BJ (cell line): Measurements from ENCODE around the gene DDX59. TPM values are rescaled to one million over a fixed set of nuclear protein-coding genes. Genes with fewer than 3 reads are reported as not detected.

Source experiments
- CTCF ChIA-PET: fragments of 350-600 bp; formaldehyde crosslinking; extraction: SDS; loops from one replicate; lab custom pipeline; 2021; ENCODE audit warnings: antibody characterized with exemption, inconsistent platforms; lab: Yijun Ruan, JAX
- POLR2A ChIA-PET: fragments of 300-600 bp; sonication (Branson Sonifier 250); formaldehyde crosslinking; extraction: SDS; loops from one replicate; lab custom pipeline; 2021; ENCODE audit warnings: antibody characterized with exemption; lab: Charles Lee
- DNase-seq: peaks from one replicate; pipeline ENCODE4 v3.0.0-alpha.2; 2011; ENCODE audit warnings: low read depth
- H3K27me3 ChIP-seq: 2 replicates; pipeline ENCODE4 v1.6.0; 2011; ENCODE audit warnings: low read length; ENCODE audit not compliant: control insufficient read depth, insufficient read depth
- H3K36me3 ChIP-seq: 2 replicates; pipeline ENCODE4 v1.5.1; 2011; ENCODE audit warnings: low read length; ENCODE audit not compliant: control insufficient read depth, insufficient read depth
- H3K4me3 ChIP-seq: 2 replicates; pipeline ENCODE4 v1.5.1; 2011; ENCODE audit warnings: low read depth, mild to moderate bottlenecking, control low read depth, low read length
- CTCF ChIP-seq: IDR thresholded peaks from 2 replicates; pipeline ENCODE4 v1.5.1; 2011; ENCODE audit warnings: low read depth, mild to moderate bottlenecking, control low read depth, inconsistent platforms, low read length, moderate library complexity; ENCODE audit not compliant: insufficient read depth
- polyA plus RNA-seq: library from polyadenylated mRNA; depleted of rRNA; stranded (reverse); fragments of >200 nt; gene quantifications from 2 replicates; pipeline ENCODE4 v1.2.3, GENCODE V29; 2011

The DDX59 gene
- polyA plus RNA-seq, 1 experiment: 14.0 TPM

GRCh38 chr1:200626853-200627534, 42.7 kb downstream of the DDX59 start:
- POLR2A ChIA-PET: no interaction called here
- H3K36me3 ChIP-seq: no peaks in the 10 kb centered on the region
- H3K4me3 ChIP-seq: no peak overlapping the region
- TF ChIP-seq CTCF: no peak
- CTCF ChIA-PET: interaction anchor here (0.7 to 2.0 kb wide), 2 partner anchors 176 to 415 kb away, joined by 3 to 8 read pairs; no protein-coding TSS in a partner anchor
- DNase-seq: no peak
- no peaks in the 10 kb centered on the region for H3K27me3 ChIP-seq

DNA sequence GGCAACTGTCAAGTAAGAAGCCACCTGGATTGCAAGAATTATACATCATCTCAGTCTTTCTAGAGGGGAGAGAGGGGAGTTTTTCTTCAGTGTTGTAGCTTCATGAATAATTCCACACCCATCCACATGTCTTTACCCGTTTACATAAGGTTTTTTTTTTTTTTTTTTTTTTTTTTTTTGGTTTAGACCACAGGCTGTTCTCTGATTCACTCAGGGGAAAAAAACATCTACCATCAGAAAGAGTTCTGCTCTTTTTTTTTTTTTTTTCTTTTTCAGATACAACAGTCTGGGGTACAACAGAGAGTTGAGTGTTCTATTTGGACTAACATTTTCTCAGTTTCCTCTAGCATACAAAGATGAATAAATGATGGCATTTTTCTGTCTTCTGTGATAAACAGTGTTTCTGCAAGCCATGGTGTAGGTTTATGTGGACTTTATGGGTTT, 44.3 kb downstream of the DDX59 start:
- no peak for DNase-seq
- ChIA-PET POLR2A (no interaction called here), CTCF (interaction anchor here (0.5 to 1.0 kb wide), 2 partner anchors 21 to 178 kb away, joined by 3 to 4 read pairs; no protein-coding TSS in a partner anchor)
- Histone ChIP-seq H3K36me3 (no peaks in the 10 kb centered on the region), H3K4me3 (no peak overlapping the region), H3K27me3 (no peaks in the 10 kb centered on the region)
- TF ChIP-seq CTCF: no peak

DNA sequence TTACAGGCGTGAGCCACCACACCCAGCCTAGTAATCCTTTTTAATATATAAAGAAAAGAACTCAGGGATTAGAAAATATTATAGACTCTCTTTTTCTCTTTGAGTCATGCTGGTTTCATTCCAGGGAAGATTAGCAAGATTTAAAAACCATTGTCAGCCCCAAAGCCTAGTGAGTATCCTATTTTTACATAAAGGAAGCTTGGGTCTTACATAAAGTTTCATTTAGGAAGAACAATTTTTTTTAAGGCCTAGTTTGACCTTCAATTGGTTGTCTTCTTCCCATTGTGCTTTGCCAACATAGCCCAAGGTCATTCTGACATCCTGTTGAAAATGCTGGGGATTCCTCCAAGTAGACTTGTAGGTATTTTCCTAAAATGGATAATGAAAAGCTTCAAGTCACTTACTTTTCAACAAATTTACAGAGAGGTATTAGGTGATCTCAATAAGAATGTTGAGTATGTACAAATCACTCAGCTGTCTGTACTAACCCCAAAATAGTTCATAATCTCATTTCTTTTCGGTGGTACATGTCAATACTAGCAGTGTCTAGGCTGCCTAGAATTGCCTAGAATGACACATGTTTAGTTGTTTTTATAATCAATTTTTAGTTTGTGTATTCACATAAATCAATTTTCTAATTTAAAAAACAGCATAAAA, 44.9 kb downstream of the DDX59 start:
- ChIA-PET POLR2A (no interaction called here), CTCF (interaction anchor here (1.0 kb wide), 1 partner anchor 179 kb away, joined by 3 read pairs; no protein-coding TSS in a partner anchor)
- no peak for TF ChIP-seq CTCF
- H3K36me3 ChIP-seq: no peaks in the 10 kb centered on the region
- H3K27me3 ChIP-seq: no peaks in the 10 kb centered on the region
- H3K4me3 ChIP-seq: no peak overlapping the region
- DNase-seq: no peak

DNA sequence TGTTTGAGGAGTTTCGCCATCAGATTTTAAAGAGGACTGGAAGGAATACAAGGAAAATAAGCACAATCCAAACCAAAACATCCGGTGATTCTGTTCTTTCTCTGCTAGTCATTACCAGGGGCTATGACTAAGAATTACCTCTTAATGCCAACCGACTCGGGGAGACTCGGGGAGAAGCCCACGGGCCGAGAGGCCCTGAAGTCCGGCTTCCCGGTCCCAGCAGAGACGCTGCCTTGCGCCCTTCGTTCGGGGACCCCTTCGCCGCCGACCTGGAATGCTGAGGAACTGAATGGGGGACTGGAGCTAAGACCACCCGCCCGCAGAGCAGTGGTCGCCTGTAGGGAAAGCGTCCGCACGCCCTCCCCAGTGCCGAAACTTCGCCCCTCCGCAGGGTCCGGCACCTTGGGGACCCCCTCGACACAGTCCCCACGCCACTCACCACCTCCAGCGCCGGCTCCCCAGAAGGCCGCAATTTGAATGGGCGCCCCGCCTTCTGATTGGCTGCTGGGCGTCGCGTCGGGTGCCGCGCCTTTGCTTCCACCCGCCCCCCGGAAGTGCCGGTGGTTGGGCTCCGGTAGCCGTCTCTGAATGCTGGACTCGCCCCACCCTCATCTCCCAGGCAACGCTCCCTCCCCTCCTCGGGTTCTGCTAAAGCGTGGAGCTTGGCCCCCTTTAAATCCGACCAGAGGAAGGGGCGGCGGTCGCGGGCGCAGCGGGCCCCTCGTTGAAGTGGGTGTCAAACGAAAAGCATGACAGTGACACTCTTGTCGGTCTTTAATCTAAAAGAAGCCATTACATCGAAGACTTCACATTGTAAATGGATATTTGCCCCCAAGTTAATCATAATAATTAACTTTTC, 49.2 kb downstream of the DDX59 start, which contains the start of gene KIF14:
TSS of gene KIF14 (minus strand) at position 479 of the 859 bp plus-strand sequence. CDS start 2,028 bp downstream, outside the sequence.
- no peak for TF ChIP-seq CTCF
- Histone ChIP-seq H3K36me3 (no peaks in the 10 kb centered on the region), H3K4me3 (peak within 1 kb of the TSS; percentile 69), H3K27me3 (no peaks in the 10 kb centered on the region)
- ChIA-PET CTCF (interaction anchor here (0.5 to 3.4 kb wide), 7 partner anchors 10 to 234 kb away, joined by 3 to 17 read pairs (median 3); partner anchors contain the start of gene DDX59), POLR2A (no interaction called here)
- DNase-seq: peak; percentile 40
